GM21515 (cell line): ENCODE data around the gene BRD3OS.
"Not testable (repeated sequence)": the region's sequence is repeated elsewhere in the genome, so short reads cannot be mapped to it uniquely, and the experiment has no call there.

Experiments
- ATAC-seq: cut with Tn5 transposase; IDR thresholded peaks from one replicate; pipeline ENCODE4 v1.9.1; 2021; ENCODE audit not compliant: unreplicated experiment

The BRD3OS gene

DNA sequence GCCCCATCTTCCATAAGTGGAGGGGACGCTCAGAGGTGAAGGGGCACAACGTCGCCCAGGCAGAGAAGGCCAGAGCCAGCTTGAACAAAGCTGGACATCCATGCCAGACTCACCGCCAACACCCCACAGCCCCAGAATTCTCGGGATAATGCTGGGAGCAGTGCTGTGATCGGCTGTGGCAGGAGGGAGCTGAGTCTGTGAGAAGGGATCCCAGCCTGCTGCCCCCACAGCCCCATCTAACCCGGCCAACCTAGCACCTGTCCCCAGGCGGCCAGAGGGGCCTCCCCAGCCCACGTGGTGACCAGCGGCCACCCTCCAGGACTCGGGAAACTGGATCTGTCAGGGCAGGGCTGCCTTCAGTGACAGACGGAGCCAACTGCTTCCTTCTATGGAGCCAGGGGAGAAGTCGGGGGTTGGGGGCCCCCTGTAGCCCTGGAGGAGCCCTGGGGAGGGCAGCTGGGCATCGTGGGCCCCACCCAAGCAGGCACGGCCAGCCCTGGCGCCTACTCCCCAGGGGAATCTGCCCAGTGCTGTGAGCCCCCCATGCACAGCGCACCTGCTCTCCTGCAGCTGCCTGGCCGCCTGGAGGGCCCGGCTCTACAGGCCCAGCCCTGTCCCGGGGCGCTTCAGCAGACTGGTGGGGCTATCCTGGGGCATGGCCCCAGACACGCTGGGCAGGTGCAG lies 36.5 kb downstream of the BRD3OS start:
- no peak for ATAC-seq

DNA sequence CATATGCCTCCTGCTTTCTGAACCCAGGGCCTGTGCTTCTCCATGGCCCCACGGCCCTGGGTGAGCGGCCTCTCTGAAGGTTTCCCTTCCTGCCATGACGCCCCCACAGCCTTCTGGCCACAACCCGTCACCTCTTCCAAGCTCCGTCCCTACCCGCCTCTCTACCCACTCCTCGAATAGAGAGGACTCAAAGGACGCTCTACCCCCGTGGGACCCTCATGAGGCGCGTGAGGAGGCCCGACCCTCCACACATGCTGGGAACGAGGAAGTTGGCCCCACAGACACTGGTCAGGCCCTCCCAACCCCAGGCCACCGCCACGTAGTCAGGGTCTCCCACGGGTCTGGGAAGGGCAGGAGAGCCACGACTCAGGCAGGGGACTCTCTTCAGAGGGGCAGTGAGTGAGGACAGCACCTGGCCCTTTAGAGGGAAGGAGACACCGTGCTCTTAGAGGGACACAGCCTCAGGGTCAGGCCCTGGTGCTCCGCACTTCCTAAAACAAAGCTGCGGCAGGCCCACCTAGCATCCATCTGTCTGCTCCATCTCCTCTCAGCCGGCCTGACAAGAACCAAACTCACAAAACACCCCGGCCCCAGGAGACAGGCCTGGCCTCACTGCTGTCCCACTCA lies 37.3 kb downstream of the BRD3OS start:
- no peak for ATAC-seq

DNA sequence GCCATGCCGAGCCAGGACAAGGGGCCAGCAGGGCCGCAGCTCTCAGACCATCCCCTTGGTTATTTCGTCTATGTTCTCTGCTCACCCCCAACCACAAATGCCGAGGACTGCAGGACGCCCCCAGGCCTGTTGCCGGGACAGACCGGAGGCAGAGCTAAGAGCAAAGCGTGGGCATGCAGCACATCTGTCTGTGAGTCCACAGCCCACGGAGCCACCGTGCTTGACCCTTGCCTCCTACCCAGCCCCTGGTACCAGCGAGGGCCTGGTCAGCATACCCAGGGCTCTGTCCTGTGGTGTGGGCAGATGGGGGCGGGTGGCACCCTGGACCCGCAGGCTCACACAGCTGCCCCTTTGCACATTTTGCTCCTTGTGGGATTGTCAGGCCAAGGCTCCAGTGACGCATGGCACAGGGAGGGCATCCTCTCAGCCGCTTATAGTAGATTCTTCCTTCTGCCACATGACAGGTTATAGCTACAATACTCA lies 37.8 kb downstream of the BRD3OS start:
- no peak for ATAC-seq

DNA sequence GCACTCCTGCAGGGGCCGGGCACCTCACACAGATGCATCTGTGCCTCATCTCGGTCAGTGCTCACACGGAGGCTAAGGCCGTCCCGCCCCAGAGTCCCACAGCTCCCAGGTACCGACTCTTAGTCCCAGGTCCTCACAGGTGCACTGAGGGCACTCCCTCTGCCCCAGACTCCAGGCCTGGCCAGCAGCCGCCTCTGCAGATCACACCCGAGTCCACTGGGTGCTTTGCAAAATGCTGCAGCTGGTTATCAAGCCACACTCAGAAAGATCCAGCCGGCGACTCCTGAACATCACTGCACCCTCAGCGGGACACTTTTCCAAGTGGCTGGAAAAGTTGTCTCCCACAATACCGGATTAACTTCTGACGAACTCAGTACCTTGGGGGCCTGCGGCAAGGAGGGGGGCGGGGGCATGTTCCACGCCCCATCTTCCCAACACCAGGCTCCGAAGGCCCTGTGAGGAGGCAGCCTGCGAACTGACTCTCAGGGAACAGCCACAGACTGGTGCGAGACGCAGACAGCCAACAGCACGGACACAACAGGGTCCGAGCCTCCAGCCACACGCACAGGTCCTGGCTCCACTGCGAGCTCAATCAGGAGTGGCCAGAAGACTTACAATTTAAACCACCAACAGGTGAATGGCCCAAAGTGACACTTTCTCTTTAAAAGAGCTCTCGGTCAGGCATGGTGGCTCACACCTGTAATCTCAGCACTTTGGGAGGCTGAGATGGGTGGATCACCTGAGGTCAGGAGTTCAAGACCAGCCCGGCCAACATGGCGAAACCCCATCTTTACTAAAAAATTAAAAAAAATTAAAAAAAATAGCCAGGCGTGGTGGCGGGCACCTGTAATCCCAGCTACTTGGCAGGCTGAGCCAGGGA lies 38.5 kb downstream of the BRD3OS start:
- ATAC-seq = no peak

DNA sequence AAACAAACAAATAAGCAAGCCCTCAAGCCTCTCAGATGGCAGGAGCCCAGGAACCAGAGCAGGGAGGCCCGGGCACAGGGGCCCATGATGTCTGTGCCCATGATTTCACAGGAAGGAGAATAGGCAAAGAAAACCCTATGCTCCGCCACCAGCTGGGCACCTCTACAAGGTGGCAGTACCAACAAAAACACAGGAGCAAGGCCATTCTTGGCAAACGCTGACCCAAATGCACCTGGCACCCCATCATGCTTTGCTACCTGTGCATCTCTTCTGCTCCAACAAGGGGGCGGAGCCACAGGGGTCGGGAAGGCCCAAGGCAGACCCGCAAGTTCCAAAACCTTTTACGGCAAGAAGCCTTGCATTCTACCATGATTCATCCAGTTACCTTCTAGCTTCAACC lies 39.4 kb downstream of the BRD3OS start:
- ATAC-seq = no peak

DNA sequence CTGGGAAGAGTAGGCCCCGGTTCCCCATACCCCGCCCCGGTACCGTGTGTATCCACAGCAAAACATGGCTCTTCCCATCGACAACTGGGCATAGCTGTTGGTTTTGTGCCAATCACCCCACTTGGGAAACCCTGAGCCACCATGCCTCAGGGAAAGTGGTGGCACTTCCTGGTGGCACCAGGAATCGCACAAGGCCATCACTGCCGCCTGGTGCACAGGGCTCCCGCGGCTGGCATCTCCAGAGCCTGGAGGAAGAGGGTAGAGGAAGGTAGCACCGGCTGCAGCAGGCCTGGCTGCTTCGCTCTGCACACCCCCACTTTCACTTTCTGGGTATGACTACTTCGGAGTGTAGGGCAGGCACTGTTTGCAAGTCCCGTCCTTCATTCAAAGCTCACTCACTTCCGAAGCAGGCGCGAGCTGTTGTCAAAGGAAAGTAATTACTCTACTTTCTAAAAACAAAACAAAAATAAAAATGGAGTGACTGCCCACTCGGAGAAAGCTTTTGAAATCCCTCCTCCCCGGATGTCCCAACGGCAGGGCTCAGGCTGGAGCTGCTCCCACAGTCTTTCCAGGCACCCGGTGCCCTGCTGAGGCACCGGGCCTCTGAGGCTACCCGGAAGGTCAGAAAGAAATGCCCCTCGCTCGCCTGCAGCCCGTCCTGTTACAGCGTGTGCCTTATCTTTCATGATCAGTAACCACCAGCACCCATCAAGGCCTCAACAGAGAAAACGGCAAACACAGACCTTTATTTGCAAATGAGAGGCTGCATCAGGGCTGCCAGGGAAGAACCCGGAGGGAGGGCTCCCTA lies 40.5 kb downstream of the BRD3OS start:
- peak; percentile 30 for ATAC-seq

DNA sequence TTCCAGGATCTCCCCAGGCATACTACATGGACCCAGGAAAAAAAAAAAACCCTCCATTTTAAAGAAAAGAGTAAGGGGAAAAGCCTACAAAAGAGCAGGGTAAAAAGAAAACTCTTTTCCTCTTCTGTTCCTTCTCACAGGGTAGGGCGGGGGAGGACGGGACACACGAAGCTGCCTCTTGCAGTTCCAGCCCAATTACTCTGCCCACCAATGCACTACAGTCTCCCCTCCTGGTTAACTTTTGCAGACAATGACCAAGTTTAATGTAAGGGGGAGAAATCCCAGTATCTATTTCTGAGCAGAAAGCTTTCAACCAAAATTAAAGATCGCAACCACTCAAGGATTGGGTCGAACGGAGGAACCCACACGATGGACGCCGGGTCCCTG lies 41.2 kb downstream of the BRD3OS start:
- no peak for ATAC-seq

DNA sequence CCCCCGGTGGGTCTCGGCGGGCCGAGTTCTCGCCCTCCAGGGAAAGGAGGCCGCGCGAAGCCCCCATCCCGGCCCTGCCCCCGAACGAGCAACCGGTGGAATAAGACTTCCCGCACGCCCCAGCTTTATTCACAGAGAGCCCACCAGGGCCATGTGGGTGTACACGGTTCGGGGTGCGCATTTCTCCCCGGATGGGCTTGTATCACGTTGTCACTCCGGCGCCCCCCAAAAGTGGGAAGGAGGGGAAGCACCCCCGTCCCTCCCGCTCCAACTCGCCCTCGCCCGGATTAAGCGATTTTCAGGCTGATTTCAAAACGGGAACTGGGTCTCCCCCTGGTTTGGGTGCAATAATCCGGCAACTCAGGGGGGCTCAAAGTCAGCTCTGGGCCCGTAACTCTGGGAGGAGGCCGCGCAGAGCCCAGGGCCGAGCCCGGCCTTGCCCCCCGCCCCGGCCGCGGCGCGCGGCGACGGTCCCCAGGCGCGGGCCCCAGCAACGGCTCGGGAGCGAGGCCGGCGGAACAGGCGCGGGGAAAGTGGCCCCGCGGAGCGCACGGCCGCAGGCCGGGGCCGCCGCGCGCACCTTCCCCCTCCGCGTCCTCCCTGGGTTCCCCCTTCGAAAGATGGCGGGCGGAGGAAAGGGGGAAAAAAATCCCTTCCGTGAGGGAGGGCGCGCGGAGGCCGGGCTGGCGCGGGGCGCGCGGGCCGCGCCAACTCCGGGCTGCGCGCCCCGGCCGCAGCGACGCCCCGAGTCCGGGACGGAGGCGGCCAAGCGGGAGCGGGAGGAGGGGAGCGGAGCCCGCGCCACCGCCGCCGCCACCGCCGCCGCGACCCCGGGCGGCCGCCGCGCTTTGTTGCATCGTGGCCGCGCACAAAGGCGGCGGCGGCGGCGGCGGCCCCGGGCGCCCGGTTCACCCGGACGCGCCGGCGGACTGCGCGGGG lies 41.9 kb downstream of the BRD3OS start:
- no peak for ATAC-seq

DNA sequence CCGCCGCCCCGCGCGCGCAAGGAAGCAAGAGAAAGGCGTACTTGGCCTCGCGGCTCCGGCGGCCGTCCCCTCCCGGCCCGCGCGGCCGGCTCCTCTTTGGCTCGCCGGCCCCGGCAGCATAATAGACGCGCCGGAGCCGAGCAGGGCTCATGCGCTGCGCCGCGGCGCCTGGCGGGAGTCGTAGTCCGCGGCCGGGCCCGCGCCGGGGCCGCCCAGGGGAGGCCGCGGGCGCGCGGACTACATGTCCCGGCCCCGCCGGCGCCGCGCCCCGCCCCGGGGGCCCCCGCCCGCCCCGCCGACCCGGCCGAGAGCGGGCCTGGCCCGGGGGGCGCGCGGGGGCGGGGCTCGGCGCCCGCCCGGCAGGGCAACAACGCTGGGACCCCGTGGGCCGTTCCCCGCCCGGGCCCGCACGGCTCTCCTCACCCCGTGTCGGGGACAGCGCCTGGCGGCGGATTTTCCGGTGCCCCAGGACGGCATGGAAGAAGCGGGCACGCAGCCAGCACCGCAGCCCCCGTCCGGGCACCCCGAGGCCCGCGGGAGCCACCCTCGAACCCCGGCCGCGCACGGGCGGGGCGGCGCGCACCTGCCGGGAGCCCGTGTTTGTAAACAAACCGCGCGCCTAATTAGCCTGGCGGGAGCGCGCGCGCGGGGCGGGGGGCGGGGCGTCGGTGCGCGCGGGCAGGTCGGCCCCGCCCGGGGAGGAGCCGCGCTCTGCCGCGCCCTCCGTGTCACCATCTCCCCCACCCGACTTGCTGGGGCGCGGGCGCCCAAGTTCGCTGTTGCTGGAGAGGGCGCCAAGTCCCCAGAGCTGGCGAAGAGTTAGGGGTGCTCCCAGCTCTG lies 42.8 kb downstream of the BRD3OS start, which contains the start of gene BRD3:
Gene BRD3 (minus strand): TSS at position 123 of the 840 bp plus-strand sequence. CDS start 14,549 bp downstream, outside the sequence.
- peak; percentile 65 for ATAC-seq

DNA sequence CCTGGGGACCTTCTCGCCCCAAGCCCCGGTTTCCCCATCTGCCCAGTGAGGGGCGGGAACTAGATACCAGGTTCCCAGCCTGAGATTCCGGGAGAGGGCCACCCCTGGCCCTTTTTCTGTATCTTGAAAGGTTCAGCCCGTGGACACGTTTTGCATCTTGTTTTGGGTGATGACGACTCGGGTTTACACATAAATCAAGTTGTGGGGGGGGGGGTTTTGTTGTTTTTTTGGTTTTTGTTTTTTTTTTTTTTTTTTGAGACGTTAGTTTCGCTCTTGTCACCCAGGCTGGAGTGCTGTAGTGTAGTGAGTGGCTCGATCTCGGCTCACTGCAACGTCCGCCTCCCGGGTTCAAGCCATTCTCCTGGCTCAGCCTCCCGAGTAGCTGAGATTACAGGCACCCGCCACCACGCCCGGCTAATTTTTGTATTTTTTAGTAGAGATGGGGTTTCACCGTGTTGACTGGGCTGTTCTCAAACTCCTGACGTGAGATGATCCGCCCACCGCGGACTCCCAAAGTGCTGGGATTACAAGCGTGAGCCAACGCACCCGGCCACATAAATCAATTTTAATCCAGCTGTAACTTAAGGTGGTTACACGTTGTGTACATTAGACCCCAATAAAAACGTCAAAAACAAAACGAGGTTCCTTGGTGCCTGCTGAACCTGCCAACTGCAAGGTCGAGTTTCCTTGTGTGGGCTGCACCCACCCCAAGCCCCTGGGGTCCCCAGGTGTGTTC lies 43.6 kb downstream of the BRD3OS start:
- ATAC-seq = no peak

DNA sequence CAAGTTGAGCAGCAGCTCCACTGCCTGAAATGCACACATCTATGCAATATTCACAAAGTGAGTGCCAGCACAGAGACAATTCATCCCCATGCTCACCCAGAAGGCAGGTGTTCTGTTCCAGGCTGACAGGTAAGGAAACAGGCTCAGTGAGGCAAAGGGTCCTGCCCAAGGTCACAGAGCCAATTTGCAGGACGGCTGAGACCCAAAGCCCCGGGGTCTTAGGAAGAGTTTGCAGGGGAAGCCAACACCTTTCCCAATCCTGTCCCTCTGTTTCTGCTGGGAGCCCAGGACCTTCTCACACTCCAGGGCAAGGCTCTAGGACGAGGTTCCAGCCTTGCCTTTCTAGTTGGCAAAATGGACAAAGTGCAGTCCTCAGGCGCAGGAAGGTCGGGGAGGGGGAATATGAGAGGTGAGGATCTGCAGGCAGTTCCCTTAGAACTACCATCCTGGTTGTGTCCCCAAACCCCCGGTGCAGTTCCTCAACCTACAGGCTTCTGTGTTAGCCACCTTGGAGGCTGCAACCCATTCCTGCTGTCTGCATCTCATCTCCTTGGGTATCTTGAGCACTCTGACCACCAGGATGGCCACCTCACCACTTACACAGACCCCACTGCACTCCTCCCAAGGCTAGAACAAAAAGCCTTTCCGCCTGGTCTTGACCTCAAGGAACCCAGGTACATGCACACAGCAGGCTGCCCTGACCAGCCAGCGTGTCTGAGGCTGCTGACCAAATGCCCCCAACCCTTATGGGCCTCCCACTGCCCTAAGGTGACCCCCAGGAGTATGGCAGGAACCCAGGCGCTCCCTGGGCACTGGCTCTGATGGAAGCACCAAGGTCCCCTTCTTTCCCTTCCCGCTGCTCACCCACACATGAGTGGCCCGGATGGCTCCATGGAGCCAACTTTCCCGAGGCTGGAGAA lies 44.5 kb downstream of the BRD3OS start:
- no peak for ATAC-seq

DNA sequence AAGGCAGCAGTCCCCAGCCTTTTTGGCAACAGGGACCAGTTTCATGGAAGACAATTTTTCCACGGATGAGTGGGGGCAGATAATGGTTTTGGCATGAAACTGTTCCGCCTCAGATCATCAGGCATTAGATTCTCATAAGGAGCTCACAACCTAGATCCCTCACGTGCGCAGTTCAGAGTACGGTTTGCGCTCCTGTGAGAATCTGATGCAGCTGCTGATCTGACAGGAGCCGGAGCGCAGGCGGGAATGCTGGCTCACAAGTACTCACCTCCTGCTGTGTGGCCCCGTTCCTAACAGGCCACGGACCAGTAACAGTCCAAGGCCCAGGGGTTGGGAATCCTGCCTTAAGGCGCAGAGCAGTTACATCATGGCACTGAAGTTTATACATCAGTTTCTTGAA lies 45.9 kb downstream of the BRD3OS start:
- no peak for ATAC-seq

DNA sequence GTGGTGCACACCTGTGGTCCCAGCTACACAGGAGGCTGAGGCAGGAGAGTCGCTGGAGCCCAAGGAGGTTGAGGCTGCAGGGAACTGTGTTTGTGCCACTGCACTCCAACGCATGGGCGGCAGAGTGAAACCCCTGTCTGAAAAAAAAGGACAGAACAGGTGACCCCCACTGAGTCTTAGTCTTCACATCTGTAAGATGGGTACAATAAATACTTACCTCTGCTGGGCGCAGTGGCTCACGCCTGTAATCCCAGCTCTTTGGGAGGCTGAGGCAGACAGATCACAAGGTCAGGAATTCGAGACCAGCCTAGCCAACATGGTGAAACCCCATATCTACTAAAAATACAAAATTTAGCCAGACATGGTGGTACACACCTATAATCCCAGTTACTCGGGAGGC lies 47.4 kb downstream of the BRD3OS start:
- not testable (repeated sequence) for ATAC-seq

DNA sequence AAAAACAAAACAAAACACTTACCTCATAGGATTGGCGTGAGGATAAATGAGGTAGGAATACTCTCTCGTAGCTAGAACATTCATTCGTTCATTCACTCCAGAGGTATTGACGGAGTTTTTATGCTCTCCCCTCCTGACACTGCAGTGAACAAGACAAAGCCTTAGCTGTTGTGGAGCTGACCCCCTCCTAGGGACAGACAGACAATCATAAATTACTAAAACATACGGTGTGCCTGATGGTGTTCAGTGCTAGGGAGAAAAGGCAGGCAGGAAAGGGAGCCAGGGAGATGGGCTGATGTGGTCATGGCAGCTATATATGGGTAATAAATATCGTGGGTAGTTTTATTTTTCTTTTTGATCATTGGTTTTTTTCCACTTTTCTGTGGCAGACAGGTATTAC lies 48.2 kb downstream of the BRD3OS start:
- no peak for ATAC-seq

DNA sequence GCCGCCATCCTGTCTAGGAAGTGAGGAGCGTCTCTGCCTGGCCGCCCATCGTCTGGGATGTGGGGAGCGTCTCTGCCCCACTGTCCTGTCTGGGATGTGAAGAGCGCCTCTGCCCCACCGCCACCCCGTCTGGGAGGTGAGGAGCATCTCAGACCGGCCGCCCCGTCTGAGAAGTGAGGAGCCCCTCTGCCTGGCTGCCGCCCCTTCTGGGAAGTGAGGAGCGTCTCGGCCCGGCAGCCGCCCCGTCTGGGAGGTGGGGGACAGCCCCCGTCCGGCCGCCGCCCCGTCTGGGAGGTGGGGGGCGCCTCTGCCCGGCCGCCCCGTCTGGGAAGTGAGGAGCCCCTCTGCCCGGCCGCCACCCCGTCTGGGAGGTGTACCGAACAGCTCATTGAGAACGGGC lies 50.4 kb downstream of the BRD3OS start:
- ATAC-seq = not testable (repeated sequence)

DNA sequence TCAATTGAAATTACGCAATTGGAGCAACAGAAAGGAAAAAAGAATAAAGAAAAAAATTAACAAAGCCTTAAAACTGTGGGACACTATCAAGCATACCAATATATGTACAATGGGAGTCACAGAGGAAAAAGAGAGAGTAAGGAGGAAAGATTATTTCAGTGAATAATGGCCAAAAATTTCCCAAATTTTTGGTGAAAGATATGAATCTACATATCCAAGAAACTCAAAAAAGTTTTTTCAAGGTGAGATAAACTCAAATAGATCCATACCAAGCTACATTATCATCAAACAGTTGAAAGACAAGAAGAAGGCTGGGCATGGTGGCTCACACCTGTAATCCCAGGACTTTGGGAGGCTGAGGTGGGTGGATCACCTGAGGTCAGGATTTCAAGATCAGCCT lies 51.4 kb downstream of the BRD3OS start:
- ATAC-seq = no peak
